Neural cell (in vitro differentiated cells): ENCODE measurements around the gene TUBB3.

ENCODE experiments used
- EP300 ChIP-seq: fragments of 450-650 bp; conservative IDR thresholded peaks from 2 replicates; pipeline ENCODE4 v1.6.1; 2014; ENCODE audit warnings: antibody characterized with exemption, mild to moderate bottlenecking, moderate library complexity; ENCODE audit not compliant: poor library complexity, severe bottlenecking
- EZH2 ChIP-seq: fragments of 200-600, 300-800 bp; shearing (Covaris generic), sonication (generic); IDR thresholded peaks from 2 replicates; pipeline ENCODE4 v1.6.1; 2014; ENCODE audit warnings: antibody characterized with exemption, low read length, borderline replicate concordance, mild to moderate bottlenecking; ENCODE audit not compliant: insufficient read depth, poor library complexity, severe bottlenecking
- MXI1 ChIP-seq: fragments of 450-650 bp; conservative IDR thresholded peaks from 2 replicates; pipeline ENCODE4 v1.6.1; 2014; ENCODE audit warnings: antibody characterized with exemption, mild to moderate bottlenecking; ENCODE audit not compliant: poor library complexity, severe bottlenecking
- POLR2AphosphoS5 ChIP-seq: IDR thresholded peaks from 2 replicates; pipeline ENCODE4 v1.6.1; 2012
- RAD21 ChIP-seq: fragments of 450-650 bp; conservative IDR thresholded peaks from 2 replicates; pipeline ENCODE4 v1.6.1; 2014; ENCODE audit warnings: antibody characterized with exemption, mild to moderate bottlenecking, moderate library complexity
- REST ChIP-seq: IDR thresholded peaks from 2 replicates; pipeline ENCODE4 v1.6.1; 2012; ENCODE audit warnings: borderline replicate concordance
- SMC3 ChIP-seq: fragments of 450-650 bp; conservative IDR thresholded peaks from 2 replicates; pipeline ENCODE4 v1.6.1; 2014; ENCODE audit warnings: antibody characterized with exemption, mild to moderate bottlenecking, moderate library complexity; ENCODE audit not compliant: poor library complexity
- TAF1 ChIP-seq: IDR thresholded peaks from 2 replicates; pipeline ENCODE4 v1.6.1; 2012; ENCODE audit warnings: low read depth
- TF ChIP-seq, protein P1 (sequence below): fragments of 450-650 bp; IDR thresholded peaks from 2 replicates; pipeline ENCODE4 v1.5.1; 2014; ENCODE audit warnings: antibody characterized with exemption, mild to moderate bottlenecking, moderate library complexity; ENCODE audit not compliant: poor library complexity, severe bottlenecking

DNA sequence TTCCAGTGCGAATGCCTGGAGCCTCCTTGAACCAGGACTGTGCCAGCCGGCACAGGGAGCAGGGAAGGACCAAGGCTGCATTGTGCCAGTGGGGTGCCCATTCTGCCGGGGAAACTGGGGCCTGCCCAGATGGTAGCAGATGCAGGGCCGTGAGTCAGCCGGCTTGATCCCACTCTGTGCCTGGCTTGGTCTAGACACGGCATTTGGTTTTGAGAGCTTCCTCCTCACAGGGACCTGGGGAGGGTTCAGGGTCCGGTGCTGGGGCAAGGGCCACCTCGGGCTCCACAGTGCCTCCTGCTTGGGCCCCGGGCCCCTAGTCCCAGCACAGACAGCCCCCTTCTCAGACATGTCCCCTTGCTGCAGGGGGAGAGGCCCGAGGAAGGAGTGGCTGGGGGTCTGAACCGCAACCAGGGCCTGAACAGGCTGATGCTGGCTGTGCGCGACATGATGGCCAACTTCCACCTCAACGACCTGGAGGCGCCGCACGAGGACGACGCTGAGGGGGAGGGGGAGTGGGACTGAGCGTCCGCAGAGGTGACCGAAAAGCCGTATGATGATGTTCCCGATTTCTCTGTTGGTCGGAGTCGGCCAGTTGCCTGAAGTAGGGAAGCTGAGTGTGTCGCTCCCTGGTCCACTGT is 12.3 kb upstream of the TUBB3 start:
- TF ChIP-seq EP300 = no peak
- TF ChIP-seq, protein P1, sequence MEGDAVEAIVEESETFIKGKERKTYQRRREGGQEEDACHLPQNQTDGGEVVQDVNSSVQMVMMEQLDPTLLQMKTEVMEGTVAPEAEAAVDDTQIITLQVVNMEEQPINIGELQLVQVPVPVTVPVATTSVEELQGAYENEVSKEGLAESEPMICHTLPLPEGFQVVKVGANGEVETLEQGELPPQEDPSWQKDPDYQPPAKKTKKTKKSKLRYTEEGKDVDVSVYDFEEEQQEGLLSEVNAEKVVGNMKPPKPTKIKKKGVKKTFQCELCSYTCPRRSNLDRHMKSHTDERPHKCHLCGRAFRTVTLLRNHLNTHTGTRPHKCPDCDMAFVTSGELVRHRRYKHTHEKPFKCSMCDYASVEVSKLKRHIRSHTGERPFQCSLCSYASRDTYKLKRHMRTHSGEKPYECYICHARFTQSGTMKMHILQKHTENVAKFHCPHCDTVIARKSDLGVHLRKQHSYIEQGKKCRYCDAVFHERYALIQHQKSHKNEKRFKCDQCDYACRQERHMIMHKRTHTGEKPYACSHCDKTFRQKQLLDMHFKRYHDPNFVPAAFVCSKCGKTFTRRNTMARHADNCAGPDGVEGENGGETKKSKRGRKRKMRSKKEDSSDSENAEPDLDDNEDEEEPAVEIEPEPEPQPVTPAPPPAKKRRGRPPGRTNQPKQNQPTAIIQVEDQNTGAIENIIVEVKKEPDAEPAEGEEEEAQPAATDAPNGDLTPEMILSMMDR = no peak
- no peak for TF ChIP-seq REST
- no peak for TF ChIP-seq RAD21
- TF ChIP-seq EZH2 = no peak
- TF ChIP-seq MXI1 = no peak
- TF ChIP-seq TAF1 = no peak
- no peak for TF ChIP-seq POLR2AphosphoS5
- TF ChIP-seq SMC3 = no peak
